Liver (tissue), 9 donors: Measurements from ENCODE around the gene VPS26A. TPM values are rescaled to one million over a fixed set of nuclear protein-coding genes. Genes with fewer than 3 reads are reported as not detected.

ENCODE experiments used
- DNase-seq: peaks from one replicate; pipeline ENCODE4 v3.0.0-alpha.2; 2017; ENCODE audit warnings: low spot score
- H3K27ac ChIP-seq, 2 donors: one replicate each; pipeline ENCODE4 v1.7.0; 2013; ENCODE audit warnings: inconsistent platforms in 2 of 2, low read length in 2 of 2, control low read depth in 1 of 2, low read depth in 1 of 2, mild to moderate bottlenecking in 1 of 2
- H3K27me3 ChIP-seq, 4 donors: one replicate each; pipeline versions ENCODE4 v1.6.1 to v1.7.0; 2013; ENCODE audit warnings: low read length in 3 of 4, inconsistent platforms in 1 of 4, mild to moderate bottlenecking in 1 of 4, moderate library complexity in 1 of 4; ENCODE audit not compliant: control insufficient read depth in 4 of 4, insufficient read depth in 4 of 4
- H3K36me3 ChIP-seq, 4 donors: one replicate each; pipeline versions ENCODE4 v1.6.1 to v1.7.0; 2013; ENCODE audit warnings: low read length in 3 of 4, mild to moderate bottlenecking in 3 of 4, low read depth in 1 of 4, moderate library complexity in 1 of 4; ENCODE audit not compliant: control insufficient read depth in 4 of 4, insufficient read depth in 3 of 4
- H3K4me1 ChIP-seq, 4 donors: one replicate each; pipeline versions ENCODE4 v1.6.1 to v1.7.0; 2013; ENCODE audit warnings: low read length in 3 of 4, mild to moderate bottlenecking in 3 of 4, moderate library complexity in 1 of 4; ENCODE audit not compliant: control insufficient read depth in 4 of 4, insufficient read depth in 4 of 4
- H3K4me3 ChIP-seq, 3 donors: one replicate each; pipeline versions ENCODE4 v1.6.1 to v1.7.0; 2013; ENCODE audit warnings: low read length in 3 of 3, control low read depth in 1 of 3, low read depth in 1 of 3, mild to moderate bottlenecking in 1 of 3
- H3K9ac ChIP-seq, 2 donors: one replicate each; pipeline ENCODE4 v1.7.0; 2013; ENCODE audit warnings: low read length in 2 of 2, mild to moderate bottlenecking in 2 of 2, moderate library complexity in 2 of 2, control low read depth in 1 of 2, low read depth in 1 of 2
- H3K9me3 ChIP-seq, 4 donors: one replicate each; pipeline versions ENCODE4 v1.6.1 to v1.7.0; 2013; ENCODE audit warnings: low read length in 3 of 4; ENCODE audit not compliant: control insufficient read depth in 4 of 4
- ATF3 ChIP-seq: IDR thresholded peaks from 2 replicates; pipeline ENCODE4 v1.6.1; 2016; ENCODE audit warnings: antibody characterized with exemption
- CTCF ChIP-seq: fragments of 150-350 bp; IDR thresholded peaks from 2 replicates; pipeline ENCODE4 v1.5.1; 2017; ENCODE audit warnings: improper control_type of control experiment, low read depth, low read length; ENCODE audit not compliant: missing input control
- EGR1 ChIP-seq, 2 donors: IDR thresholded peaks; 2 replicates each; pipeline ENCODE4 v1.6.1; 2016 to 2018; ENCODE audit warnings: antibody characterized with exemption in 2 of 2, low read depth in 2 of 2
- FOXA1 ChIP-seq: IDR thresholded peaks from 2 replicates; pipeline ENCODE4 v1.6.1; 2016; ENCODE audit warnings: antibody characterized with exemption
- FOXA2 ChIP-seq: IDR thresholded peaks from 2 replicates; pipeline ENCODE4 v1.6.1; 2016; ENCODE audit warnings: antibody characterized with exemption
- GABPA ChIP-seq, 2 donors: IDR thresholded peaks in 1 of 2; conservative IDR thresholded peaks in 1 of 2; 2 replicates each; pipeline ENCODE4 v1.6.1; 2016; ENCODE audit warnings: antibody characterized with exemption in 2 of 2, mild to moderate bottlenecking in 1 of 2, moderate library complexity in 1 of 2
- HNF4A ChIP-seq, 2 donors: conservative IDR thresholded peaks; 2 replicates each; pipeline ENCODE4 v1.6.1; 2016; ENCODE audit warnings: antibody characterized with exemption in 2 of 2, mild to moderate bottlenecking in 2 of 2
- HNF4G ChIP-seq: IDR thresholded peaks from 2 replicates; pipeline ENCODE4 v1.6.1; 2016; ENCODE audit warnings: antibody characterized with exemption
- JUND ChIP-seq, 2 donors: IDR thresholded peaks; 2 replicates each; pipeline ENCODE4 v1.6.1; 2016; ENCODE audit warnings: antibody characterized with exemption in 2 of 2
- MAX ChIP-seq: IDR thresholded peaks from 2 replicates; pipeline ENCODE4 v1.6.1; 2016; ENCODE audit warnings: antibody characterized with exemption
- NR2F2 ChIP-seq: IDR thresholded peaks from 2 replicates; pipeline ENCODE4 v1.6.1; 2016; ENCODE audit warnings: antibody characterized with exemption
- RAD21 ChIP-seq, 2 donors: IDR thresholded peaks; 2 replicates each; pipeline ENCODE4 v1.6.1; 2016; ENCODE audit warnings: antibody characterized with exemption in 2 of 2, mild to moderate bottlenecking in 2 of 2
- RXRA ChIP-seq, 2 donors: IDR thresholded peaks; 2 replicates each; pipeline ENCODE4 v1.6.1; 2017 to 2018; ENCODE audit warnings: antibody characterized with exemption in 2 of 2, mild to moderate bottlenecking in 1 of 2
- SP1 ChIP-seq: IDR thresholded peaks from 2 replicates; pipeline ENCODE4 v1.6.1; 2018; ENCODE audit warnings: antibody characterized with exemption, mild to moderate bottlenecking
- TAF1 ChIP-seq: conservative IDR thresholded peaks from 2 replicates; pipeline ENCODE4 v1.6.1; 2016; ENCODE audit warnings: antibody characterized with exemption, mild to moderate bottlenecking
- YY1 ChIP-seq: IDR thresholded peaks from 2 replicates; pipeline ENCODE4 v1.6.1; 2016; ENCODE audit warnings: antibody characterized with exemption, mild to moderate bottlenecking
- ZBTB33 ChIP-seq: IDR thresholded peaks from 2 replicates; pipeline ENCODE4 v1.6.1; 2016; ENCODE audit warnings: antibody characterized with exemption
- WGBS: extraction: QIAGEN DNeasy Blood & Tissue Kit; methylation state at CpG from one replicate; pipeline ENCODE4 v1.1.7; 2013; 5-methylcytosine and 5-hydroxymethylcytosine counted together
- polyA plus RNA-seq, 2 donors: library from polyadenylated mRNA; stranded (reverse) in 1 of 2; unstranded in 1 of 2; fragments of 200-250 nt in 1 of 2; fragments of >200 nt in 1 of 2; fragmentation: Nextera tagmentation in 1 of 2; extraction: Ambion mirVana in 1 of 2; gene quantifications; one replicate each; pipeline versions ENCODE4 v1.2.1 to v1.2.3, GENCODE V29; 2013 to 2015
- total RNA-seq, 2 donors: library from RNA; depleted of rRNA; stranded (reverse); fragments of >200 nt; gene quantifications; one replicate each; pipeline ENCODE4 v1.2.3, GENCODE V29; 2014
- donor health status: healthy.
- donor health status: healthy.
- donor health status: healthy.
- donor health status: healthy.
- donor health status: healthy.

Gene VPS26A
- total and polyA plus RNA-seq, 4 donors, result 10.9 to 21.4 (median 14.5) TPM

GRCh38 chr10:69201045-69201444 is 77.1 kb downstream of the VPS26A start:
- DNase-seq, result no peak
- Histone ChIP-seq H3K4me1 (no peaks in the 10 kb centered on the region), H3K36me3 (peaks cover 5 to 61% (median 37%) of the 10 kb centered on the region in 4 donors), H3K27me3 (no peaks in the 10 kb centered on the region), H3K27ac (peak overlapping the region in 1 of 2 donors; percentile 3), H3K9me3 (no peaks in the 10 kb centered on the region), H3K9ac (no peak overlapping the region), H3K4me3 (no peak overlapping the region)
- 93% methylated on average over 2 of the region's 2 CpGs for WGBS
- no peak for TF ChIP-seq NR2F2
- TF ChIP-seq FOXA2, result no peak
- no peak for TF ChIP-seq RAD21 (IDR thresholded peaks at IDR 0.05)
- TF ChIP-seq HNF4A (conservative IDR thresholded peaks at IDR 0.05), result no peak
- no peak for TF ChIP-seq YY1
- TF ChIP-seq MAX, result no peak
- no peak for TF ChIP-seq TAF1
- TF ChIP-seq EGR1 (IDR thresholded peaks at IDR 0.05; ENCODE audit: low read depth in 2 of 2), result no peak
- TF ChIP-seq CTCF, result no peak
- no peak for TF ChIP-seq RXRA (IDR thresholded peaks at IDR 0.05)
- TF ChIP-seq HNF4G, result no peak
- no peak for TF ChIP-seq FOXA1
- TF ChIP-seq ZBTB33, result no peak
- no peak for TF ChIP-seq SP1
- no peak for TF ChIP-seq ATF3

GRCh38 chr10:69202332-69202731 is 78.4 kb downstream of the VPS26A start:
- TF ChIP-seq ATF3 (no peak), RAD21 (IDR thresholded peaks at IDR 0.05) (peak in 1 of 2 donors; percentile 8)
- Histone ChIP-seq H3K27ac (no peak overlapping the region), H3K36me3 (peaks cover 5 to 66% (median 39%) of the 10 kb centered on the region in 4 donors), H3K9me3 (no peaks in the 10 kb centered on the region), H3K27me3 (no peaks in the 10 kb centered on the region), H3K4me1 (no peaks in the 10 kb centered on the region), H3K9ac (no peak overlapping the region), H3K4me3 (no peak overlapping the region)
- 82% methylated on average over 1 of the region's 1 CpG for WGBS
- DNase-seq, result no peak

GRCh38 chr10:69208761-69209160 is 84.8 kb downstream of the VPS26A start:
- H3K27ac ChIP-seq, result no peak overlapping the region
- WGBS, result 93% methylated on average over 6 of the region's 6 CpGs
- TF ChIP-seq ZBTB33, result no peak
- TF ChIP-seq CTCF, result no peak
- TF ChIP-seq HNF4A (conservative IDR thresholded peaks at IDR 0.05), result no peak
- TF ChIP-seq GABPA (IDR thresholded peaks at IDR 0.05 in 1 of 2, conservative IDR thresholded peaks at IDR 0.05 in 1 of 2), result no peak
- TF ChIP-seq JUND (IDR thresholded peaks at IDR 0.05), result no peak
- TF ChIP-seq RAD21 (IDR thresholded peaks at IDR 0.05), result no peak
- TF ChIP-seq EGR1 (IDR thresholded peaks at IDR 0.05; ENCODE audit: low read depth in 2 of 2), result no peak
- TF ChIP-seq MAX, result no peak

More at GRCh38 chr10:69208761-69209160, 84.8 kb downstream of the VPS26A start:
- Histone ChIP-seq H3K9me3 (no peaks in the 10 kb centered on the region), H3K36me3 (peaks cover 3 to 48% (median 36%) of the 10 kb centered on the region in 4 donors), H3K27me3 (no peaks in the 10 kb centered on the region), H3K4me3 (no peak overlapping the region), H3K4me1 (no peaks in the 10 kb centered on the region), H3K9ac (no peak overlapping the region)
- DNase-seq, result no peak
